NOMO-1 (cell line): ENCODE results near the gene PNPLA7.
"Not testable (repeated sequence)": the region's sequence is repeated elsewhere in the genome, so short reads cannot be mapped to it uniquely, and the experiment has no call there.

Experiments used
- DNase-seq, 2 experiments: peaks; one replicate each; lab custom pipeline; 2025; ENCODE audit not compliant: unreplicated experiment in 2 of 2; lab: John Stamatoyannopoulos, UW

Gene PNPLA7

DNA sequence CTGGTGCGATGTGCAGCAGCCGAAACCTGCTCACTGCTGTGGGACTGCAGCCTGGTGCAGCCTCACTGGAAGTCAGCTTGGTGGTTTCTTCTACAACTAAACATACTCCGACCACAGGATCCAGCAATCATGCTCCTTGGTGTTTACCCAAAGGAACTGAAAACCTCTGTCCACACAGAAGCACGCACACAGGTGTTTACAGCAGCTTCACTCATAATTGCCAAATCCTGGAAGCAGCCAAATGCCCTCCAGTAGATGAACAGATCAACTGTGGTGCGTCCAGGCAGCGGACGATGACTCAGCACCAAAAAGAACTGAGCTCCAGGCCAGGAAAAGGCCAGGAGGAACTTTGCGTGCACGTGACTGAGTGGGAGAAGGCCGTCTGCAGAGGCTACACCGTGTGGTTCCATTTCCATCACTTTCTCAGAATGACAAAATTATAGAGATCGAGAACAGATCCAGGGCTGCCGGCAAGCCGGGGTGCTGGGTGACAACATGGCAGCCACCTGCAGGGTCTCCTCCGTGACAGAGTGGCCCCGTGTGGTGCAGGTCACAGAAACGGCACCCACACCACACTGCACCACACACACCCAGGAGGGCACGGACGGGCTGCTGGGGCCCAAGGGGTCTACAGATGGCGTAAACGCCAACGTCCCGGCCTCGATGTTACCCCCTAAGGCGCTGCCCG lies 68.0 kb downstream of the PNPLA7 start:
- DNase-seq: peak; percentile 55 to 69

DNA sequence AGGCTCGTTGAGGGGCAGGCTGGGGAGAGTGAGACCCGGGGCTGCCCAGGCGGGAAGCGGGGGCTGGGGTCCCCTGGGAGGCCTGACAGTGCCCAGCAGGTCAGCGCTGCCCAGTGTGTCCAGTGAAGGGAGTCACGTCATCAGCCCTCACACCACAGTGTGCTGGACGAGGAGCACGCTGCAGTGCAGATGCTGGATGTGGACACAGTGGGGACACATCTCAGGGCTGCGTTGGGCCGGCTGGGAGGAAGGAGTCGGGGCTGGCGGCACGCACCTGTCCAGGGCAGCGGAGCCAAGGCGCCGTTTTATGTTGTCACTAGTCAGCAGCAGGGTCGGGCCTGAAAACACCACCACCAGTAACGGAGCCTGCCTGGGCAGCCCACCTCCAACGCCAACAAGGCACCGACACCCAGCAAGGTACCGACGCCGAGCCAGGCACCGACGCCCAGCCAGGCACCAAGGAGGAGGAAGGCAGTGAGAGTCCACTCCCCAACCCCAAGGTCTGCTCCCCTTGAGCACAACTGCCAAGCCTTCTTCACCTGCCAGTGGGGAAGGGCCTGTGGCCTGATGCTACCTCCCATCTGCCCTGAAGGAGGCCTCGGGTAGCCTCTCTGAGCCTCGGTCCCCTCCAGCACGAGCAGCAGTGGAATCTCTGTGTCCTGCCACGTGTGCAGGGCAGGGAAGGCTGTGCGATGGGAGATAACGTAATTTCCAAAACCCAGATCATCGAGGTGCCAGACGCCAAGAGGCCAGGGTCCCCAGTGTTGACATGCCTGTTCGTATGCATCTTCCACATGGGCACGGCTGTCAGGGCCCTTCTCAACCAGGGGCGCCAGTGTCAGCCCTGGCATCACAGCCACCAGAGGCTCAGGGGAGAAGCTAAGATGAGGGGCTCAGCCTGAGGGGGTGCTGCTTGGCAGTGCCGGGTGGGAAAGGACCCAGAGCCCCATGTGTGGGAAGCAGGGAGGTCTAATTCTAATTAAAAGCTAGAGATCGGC lies 69.2 kb downstream of the PNPLA7 start:
- DNase-seq: no peak

DNA sequence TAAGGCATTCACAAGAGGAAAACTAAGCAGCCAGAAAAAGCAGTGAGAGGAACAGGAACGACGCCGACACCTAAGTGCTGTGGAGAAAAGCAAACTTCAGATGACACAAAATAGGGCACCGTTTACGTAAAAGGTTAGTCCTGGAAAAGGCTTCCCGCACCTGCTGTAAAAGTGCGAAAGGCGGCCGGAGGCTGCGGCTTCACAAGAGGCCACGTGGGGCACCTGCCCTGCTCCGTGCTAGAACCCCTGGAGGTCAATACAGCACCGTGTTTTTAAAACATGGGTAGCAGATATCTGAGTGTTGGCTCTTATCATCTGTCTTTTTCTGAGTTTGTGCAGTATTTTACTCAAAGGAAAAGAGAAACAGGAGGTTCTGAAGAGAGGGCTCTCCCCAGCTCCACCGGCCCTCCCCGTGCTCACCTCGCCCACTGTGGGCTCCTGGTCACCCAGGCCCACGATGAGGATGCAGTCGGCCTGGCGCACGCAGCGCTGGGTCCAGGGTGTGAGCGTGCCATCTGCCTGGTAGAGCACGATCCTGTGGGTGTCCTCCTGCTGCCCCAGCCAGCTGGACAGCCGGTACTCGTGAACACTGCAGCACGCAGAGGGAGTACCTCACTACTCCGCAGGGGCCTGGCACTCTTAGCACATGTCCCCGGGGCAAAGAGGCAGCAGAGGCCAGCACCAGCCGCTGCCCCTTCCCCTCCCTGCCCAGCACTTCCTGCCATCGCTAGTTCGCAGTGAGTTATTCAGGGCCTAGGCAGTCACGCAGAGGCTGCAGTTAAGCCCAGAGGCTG lies 70.1 kb downstream of the PNPLA7 start:
- DNase-seq: no peak

DNA sequence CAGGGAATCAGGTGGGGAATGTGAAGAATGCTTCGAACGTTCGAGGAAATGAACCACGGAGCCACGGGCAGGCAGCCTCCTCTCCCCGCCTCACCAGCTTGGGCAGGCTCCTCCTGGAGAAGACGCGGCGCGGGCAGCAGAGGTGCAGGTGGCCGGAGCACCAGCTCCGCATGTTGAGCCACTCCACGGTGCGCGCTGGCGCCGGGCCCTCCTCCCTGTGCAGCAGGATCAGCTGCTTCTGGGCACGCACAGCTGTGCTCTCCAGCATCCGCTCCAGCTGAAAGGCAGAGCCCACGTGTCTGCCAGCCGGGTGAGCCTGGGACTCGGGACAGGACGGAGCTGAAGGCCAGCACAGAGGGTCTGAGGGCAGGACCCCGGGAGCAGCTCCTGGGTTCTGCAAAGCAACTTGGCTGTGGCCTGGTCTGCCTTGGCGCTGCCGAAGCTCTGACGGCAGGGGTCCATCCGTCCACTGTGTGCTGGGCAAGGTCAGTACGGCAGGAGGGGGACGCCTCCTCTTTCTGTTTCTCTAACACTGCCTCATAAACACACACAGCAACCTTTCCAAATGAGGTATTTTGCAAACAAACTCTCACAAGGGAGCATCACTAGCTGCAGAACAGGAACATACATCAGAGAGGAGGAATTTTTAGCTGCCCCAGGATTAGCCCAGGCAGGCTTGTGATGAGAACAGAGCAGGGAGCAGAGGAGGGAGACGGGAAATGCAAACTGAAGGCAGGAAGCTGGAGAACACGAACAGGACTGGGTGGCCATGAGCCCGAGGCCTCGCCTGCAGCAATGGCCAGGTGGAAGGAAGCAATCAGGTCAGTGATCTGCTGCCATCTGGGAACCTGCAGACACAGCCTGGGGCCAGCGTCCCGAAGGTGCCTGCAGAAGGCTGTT lies 71.0 kb downstream of the PNPLA7 start:
- DNase-seq: no peak

DNA sequence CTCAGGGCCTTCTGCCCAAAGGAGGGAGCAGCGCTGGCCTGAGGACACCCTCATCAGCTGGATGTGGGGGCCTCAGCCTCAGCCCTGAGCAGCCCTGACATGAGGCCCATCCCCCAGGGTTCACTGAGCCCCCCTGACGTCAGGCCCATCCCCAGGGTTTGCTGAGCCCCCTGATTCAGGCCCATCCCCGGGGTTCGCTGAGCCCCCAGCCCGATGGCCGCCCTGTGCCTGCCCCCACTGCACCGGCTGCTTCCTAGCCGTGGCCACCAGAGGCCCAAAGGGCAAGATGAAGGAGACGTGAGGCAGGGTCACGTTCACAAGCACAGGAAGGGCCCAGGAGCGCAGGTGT lies 71.6 kb downstream of the PNPLA7 start:
- DNase-seq: no peak

DNA sequence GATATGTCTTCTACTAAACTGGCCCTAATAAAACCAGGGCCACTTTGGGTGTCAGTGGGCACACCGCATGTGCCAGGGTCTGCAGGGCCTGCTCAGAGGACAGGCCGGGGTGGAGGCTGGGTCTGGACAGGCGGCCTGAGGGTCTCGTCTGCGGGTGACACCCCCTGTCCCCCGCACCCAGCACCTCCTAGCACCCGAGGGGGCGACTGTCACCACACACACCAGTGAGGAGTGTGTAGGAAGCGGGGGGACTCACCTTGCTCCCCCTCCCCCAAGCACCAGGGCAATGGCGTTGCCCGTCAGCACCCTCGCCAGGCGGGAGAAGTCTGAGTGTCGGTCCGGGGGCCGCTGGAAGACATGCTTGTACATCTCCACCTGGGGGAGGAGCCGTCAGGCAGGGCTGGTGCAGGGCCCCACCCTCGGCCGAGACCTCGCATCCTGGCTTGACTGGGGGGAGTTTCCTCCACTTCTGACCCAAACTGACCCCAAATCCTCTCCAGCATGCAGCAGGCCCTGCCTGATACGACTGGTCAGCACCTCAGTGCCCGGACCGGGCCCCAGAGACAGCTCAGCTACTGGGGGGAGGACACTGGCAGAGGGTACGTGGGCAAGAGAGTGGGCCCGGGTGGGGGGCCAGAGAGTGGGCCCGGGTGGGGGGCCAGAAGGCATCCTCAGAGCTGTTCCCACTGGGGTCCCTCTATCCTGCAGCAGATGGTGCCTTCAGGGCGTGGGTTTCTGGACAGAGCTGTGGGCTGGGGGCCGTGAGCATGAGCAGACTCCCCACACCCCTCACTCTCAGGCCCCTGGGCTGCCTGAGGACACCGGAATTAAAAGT lies 72.2 kb downstream of the PNPLA7 start:
- DNase-seq: no peak

DNA sequence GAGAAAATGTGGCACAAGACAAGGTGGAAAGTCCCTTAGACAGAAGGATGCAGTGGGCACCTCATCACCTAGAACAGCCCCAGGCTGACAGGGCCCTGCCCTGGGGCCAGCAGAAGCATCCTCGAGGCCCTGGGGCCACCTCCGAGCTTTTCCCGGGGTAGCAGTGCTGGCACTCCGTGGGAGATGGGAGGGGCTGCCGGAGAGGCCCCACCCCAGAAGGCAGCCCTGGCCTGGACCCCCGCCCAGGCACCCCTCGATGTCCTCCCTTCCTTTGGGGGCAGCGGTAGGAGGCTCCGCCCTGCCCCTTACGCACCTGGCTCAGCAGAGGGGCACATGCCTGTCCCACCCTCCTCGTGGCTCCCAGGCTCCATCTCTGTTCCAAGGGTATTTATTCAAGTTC lies 73.3 kb downstream of the PNPLA7 start:
- DNase-seq: no peak

DNA sequence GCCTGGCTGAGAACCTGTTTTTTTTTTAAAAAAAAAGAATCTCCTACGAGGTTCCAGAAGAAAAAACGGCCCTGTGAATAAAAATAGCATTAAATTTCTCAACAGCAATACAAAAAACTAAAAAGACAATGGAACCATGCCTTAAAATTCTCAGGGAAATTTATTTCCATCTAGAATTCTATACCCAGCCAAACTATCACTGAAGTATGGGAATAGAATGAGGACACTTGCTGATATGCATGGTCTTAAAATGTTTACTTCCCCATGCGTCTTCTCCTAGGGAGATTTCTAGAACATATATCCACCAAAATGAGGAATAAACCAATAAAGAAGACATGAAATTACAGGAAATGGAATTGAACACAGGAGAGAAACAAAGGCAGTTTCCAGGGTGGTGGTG lies 74.5 kb downstream of the PNPLA7 start:
- no peak for DNase-seq

DNA sequence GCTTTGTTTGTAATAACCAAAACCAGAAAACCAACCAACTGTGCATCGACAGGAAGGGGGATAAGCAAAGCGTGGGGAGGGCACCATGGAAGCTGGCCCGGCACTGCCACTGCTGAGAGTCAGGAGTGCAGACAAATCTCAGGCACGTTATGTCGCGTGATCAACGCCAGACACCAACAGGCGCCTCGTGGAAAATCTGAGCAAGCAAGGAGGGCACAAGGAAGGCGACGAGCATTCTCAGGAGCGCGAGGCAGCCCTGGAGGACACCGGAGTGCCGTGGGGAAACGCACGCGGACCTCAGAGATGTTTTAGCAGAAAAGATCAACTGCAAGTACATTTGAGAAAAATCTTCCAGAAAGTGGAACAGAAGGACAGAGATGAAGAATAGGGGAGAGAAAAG lies 75.9 kb downstream of the PNPLA7 start:
- DNase-seq: no peak

DNA sequence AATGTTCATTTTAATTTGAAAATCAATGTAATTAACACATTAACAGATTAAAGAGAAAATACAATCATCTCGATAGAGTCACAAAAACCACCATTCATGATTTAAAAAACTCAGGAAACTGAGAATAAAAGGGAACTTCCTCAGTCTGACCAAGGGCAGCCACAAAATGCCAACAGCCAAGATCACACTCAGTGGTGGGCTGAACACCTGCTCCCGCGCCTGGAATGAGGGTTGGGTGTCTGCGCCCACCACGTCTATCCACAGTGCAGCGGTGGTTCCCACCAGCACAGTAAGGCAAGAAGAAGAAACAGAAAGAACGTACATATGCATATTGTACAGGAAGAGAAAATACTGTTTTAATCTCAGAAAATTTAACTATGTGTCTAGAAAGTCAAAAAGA lies 79.4 kb downstream of the PNPLA7 start:
- peak in 1 of 2 experiments; percentile 47 for DNase-seq

DNA sequence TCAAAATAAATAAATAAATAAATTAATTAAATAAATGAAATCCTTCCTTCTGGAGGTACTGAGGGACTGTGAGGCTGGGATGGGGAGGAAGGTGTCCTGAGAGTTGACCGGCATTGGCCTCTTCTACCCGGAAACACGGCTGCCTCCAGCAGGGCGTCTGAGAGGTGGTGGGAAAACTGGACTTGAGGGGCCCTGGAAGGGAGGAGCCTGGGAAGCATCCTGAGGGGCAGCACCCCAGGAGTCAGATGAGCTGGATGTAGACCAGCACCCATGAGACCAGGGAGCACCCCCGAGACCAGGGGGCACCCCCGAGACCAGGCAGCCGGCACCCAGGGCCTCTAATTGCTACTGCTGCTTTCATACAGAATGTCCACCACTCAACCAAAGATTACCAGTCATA lies 82.3 kb downstream of the PNPLA7 start:
- no peak for DNase-seq

DNA sequence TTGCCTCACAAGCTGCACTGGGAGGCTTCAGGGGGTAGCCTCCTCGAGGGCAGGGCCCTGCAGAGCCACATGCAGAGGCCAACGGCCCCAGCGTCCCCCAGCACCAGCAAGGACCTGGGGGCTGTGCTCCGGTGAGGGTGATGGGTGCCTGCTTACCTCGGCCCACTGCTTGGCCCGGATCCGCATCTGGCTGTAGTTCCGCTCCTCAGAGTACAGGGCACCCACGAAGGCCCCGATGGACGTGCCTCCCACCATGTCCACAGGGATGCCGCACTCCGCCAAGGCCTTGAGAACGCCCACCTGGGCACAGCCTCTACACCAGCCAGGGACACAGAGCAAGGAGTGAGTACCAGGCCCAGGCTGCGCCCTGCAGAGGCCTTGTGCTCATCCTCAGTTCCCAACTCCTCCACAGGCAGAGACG lies 83.0 kb downstream of the PNPLA7 start:
- DNase-seq: no peak

DNA sequence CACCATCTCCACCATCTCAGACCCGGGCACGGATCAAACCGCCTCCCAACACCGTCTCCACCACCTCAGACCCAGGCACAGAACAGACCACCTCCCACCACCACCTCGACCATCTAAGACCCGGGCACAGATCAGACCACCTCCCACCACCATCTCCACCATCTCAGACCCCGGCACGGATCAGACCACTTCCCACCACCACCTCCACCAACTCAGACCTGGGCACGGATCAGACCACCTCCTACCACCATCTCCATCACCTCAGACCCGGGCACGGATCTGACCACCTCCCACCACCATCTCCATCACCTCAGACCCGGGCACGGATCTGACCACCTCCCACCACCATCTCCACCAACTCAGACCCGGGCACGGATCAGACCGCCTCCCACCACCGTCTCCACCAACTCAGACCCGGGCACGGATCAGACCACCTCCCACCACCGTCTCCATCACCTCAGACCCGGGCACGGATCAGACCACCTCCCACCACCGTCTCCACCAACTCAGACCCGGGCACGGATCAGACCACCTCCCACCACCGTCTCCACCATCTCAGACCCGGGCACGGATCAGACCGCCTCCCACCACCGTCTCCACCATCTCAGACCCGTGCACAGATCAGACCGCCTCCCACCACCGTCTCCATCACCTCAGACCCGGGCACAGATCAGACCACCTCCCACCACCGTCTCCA lies 83.7 kb downstream of the PNPLA7 start:
- DNase-seq: not testable (repeated sequence)

DNA sequence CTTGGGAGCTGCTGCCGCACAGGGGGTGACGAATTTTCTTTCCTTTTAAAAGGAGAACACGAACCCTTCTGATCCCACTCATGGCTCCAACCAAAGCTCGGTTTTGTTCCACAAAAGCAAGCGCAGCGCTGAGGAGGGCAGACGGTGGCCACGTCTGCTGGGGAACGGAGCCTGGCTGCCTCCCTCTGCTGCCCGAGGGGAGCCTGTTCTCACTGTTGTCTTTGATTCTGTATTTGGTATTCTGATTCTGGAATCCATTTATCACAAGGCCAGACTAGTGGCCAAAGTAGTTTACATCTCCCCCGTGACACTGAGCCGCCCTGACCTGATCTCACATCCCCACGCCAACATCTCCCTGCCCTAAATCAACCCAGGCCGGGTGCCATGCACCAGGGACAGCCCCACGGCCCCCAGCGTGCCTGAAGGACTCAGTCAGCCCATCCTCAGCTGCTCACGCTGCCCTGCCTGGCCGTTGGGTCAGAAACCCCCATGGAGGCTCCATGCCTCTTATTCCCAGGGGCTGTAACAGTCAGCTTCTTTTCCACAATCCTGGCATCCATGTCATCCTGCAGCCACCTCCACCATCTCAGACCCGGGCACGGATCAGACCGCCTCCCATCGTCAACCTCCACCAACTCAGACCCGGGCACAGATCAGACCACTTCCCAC lies 84.3 kb downstream of the PNPLA7 start:
- DNase-seq: no peak

DNA sequence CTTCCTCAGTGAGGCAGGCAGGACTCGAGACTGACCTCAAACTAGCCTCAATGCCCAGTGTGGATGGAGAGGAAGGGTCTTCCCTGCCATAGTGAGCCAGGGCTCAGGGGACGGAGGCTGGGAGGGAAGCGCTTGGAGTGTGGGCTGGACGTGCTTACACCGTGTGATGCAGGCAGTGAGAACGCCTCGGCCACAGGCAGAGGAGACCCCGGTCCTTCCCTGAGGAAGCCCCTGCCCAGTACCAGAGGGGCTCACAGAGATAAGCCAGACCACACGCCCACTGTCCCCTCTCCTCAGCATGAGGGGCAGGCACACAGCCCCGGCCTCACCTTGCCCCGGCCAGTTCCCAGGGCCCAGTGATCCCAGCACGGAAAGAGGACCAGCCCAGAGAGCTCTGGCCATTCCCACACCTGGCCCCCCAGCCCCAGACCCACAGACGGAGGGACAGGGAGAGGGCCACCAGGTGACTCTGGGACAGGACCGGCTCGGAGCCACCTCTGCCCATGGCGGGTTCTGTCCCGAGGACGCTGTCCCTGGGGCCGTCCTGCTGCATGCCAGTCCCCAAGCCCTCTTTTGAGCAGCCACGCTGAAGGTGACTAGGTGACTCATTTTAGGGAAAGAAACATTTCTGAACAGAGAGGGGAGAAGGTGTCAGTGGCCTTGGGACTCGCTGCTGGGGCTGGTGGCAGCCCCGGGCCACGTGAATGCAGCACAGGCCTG lies 85.0 kb downstream of the PNPLA7 start:
- DNase-seq: no peak

DNA sequence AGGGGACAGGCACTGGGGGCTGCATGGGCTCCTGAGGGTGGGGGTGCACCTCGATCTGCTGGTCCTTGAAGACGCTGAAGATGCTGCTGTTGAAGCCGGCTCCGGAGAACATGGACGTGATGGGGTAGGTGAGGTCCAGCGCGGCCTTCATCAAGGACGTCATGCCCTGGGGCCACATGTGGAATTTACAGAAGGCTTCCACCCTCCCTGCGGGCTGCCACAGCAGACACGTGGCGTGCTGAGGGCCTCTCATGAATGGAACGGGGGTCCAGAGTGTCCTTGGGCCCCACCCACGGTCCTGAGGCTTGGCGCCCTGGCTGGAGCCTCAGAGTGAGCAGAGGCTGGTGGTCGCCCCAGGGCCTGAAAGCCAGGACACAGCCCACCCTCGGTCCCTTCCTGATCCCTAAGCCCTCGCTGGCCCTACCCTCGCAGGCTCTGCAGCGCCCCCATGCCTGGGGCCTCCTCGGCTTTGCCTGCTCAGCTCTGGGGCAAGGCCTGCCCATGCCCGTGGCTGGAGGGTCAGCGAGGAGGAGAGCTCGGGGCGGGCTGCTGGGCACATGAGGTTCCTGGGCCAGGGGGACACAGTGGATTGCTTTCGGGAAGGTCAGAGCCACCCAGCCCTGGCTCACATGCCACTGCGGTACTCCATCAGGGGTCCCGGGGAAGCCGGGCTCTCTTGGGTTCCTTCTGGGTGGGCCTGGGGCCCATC lies 85.8 kb downstream of the PNPLA7 start:
- DNase-seq: no peak

DNA sequence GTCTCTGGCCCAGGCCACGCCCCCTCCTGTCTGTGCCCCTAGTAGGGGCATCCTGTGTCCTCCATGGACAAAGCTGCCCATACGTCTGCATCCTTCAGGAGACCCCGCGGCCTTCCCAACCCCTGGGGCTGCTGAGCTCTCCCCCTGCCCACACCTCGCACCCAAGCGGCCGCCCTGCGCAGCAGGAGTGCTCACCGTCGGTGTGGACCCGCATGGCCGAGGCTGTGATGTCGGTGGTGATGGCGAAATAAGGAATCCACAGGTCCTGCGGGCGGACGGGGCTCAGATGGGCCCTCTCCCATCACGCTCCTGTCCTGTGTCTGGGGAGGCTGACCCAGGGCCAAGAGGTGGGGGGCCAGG lies 86.3 kb downstream of the PNPLA7 start:
- DNase-seq: no peak
